Stomach smooth muscle (tissue), 2 donors: ENCODE data around the gene CELA2B.
A peak's percentile ranks its signal among the peaks of the same experiment; 100 is the strongest.
"Not testable (repeated sequence)": the region's sequence is repeated elsewhere in the genome, so short reads cannot be mapped to it uniquely, and the experiment has no call there.

Experiments used
- H3K27ac ChIP-seq: one replicate; pipeline ENCODE4 v1.7.0; 2013; ENCODE audit warnings: mild to moderate bottlenecking, low read length, inconsistent platforms
- H3K27me3 ChIP-seq, 2 donors: one replicate each; pipeline ENCODE4 v1.7.0; 2013; ENCODE audit warnings: low read length in 2 of 2; ENCODE audit not compliant: insufficient read depth in 2 of 2, control insufficient read depth in 1 of 2
- H3K36me3 ChIP-seq, 2 donors: one replicate each; pipeline ENCODE4 v1.7.0; 2013; ENCODE audit warnings: low read length in 2 of 2; ENCODE audit not compliant: control insufficient read depth in 2 of 2, insufficient read depth in 2 of 2
- H3K4me1 ChIP-seq: one replicate; pipeline ENCODE4 v1.7.0; 2013; ENCODE audit warnings: low read length; ENCODE audit not compliant: control insufficient read depth, insufficient read depth
- H3K4me3 ChIP-seq, 2 donors: one replicate each; pipeline ENCODE4 v1.7.0; 2013; ENCODE audit warnings: low read length in 2 of 2
- H3K9ac ChIP-seq, 2 donors: one replicate each; pipeline ENCODE4 v1.7.0; 2013; ENCODE audit warnings: low read length in 2 of 2, mild to moderate bottlenecking in 1 of 2
- H3K9me3 ChIP-seq, 2 donors: one replicate each; pipeline ENCODE4 v1.7.0; 2013; ENCODE audit warnings: low read length in 2 of 2; ENCODE audit not compliant: control insufficient read depth in 2 of 2
- donor health status: healthy.
- donor health status: Pancreatic carcinoma.

CELA2B gene

GRCh38 chr1:15475752-15476314, at the start of gene CELA2B:
Gene CELA2B, plus strand, starts transcription at chr1:15476104. Its CDS starts 22 bp downstream, at chr1:15476126.
- Histone ChIP-seq H3K4me1 (no peaks in the 10 kb centered on the region), H3K9ac (no peak within 1 kb of the TSS), H3K9me3 (no peaks in the 10 kb centered on the region), H3K4me3 (no peak within 1 kb of the TSS), H3K27me3 (no peaks in the 10 kb centered on the region), H3K36me3 (no peaks in the 10 kb centered on the region), H3K27ac (no peak within 1 kb of the TSS)

GRCh38 chr1:15426492-15427279, 49.2 kb upstream of the CELA2B start:
- peak overlapping the region; percentile 76 for H3K27ac ChIP-seq
- peak overlapping the region; percentile 16 to 58 for H3K4me3 ChIP-seq
- H3K27me3 ChIP-seq: no peaks in the 10 kb centered on the region
- H3K36me3 ChIP-seq: peaks cover 0 to 5% of the 10 kb centered on the region in 2 donors
- no peaks in the 10 kb centered on the region for H3K9me3 ChIP-seq
- H3K4me1 ChIP-seq: peaks cover 30% of the 10 kb centered on the region
- H3K9ac ChIP-seq: peak overlapping the region; percentile 35 to 51

GRCh38 chr1:15427280-15427666, 48.6 kb upstream of the CELA2B start:
- H3K4me3 ChIP-seq: peak overlapping the region; percentile 1 to 58

GRCh38 chr1:15428252-15428651, 47.7 kb upstream of the CELA2B start:
- not testable (repeated sequence) for H3K27me3 ChIP-seq, H3K4me3 ChIP-seq, H3K9ac ChIP-seq, H3K9me3 ChIP-seq, H3K36me3 ChIP-seq, H3K27ac ChIP-seq
- peaks cover 27% of the 10 kb centered on the region for H3K4me1 ChIP-seq

More at GRCh38 chr1:15427280-15427666, 48.6 kb upstream of the CELA2B start:
- peaks cover 0 to 5% of the 10 kb centered on the region in 2 donors for H3K36me3 ChIP-seq
- no peaks in the 10 kb centered on the region for H3K27me3 ChIP-seq
- H3K9ac ChIP-seq: peak overlapping the region; percentile 29 to 35
- no peaks in the 10 kb centered on the region for H3K9me3 ChIP-seq
- peaks cover 29% of the 10 kb centered on the region for H3K4me1 ChIP-seq
- H3K27ac ChIP-seq: peak overlapping the region; percentile 76

- H3K36me3 ChIP-seq: peaks cover 0 to 5% of the 10 kb centered on the region in 2 donors
- peaks cover 27% of the 10 kb centered on the region for H3K4me1 ChIP-seq
- H3K4me3 ChIP-seq: no peak overlapping the region
- H3K9ac ChIP-seq: no peak overlapping the region
- H3K27ac ChIP-seq: no peak overlapping the region
- H3K9me3 ChIP-seq: no peaks in the 10 kb centered on the region
- no peaks in the 10 kb centered on the region for H3K27me3 ChIP-seq
Measured at GRCh38 chr1:15428815-15429435, 47.0 kb upstream of the CELA2B start.

GRCh38 chr1:15429701-15430149, 46.2 kb upstream of the CELA2B start:
- no peaks in the 10 kb centered on the region for H3K9me3 ChIP-seq
- H3K4me3 ChIP-seq: no peak overlapping the region
- peaks cover 0 to 5% of the 10 kb centered on the region in 2 donors for H3K36me3 ChIP-seq
- no peaks in the 10 kb centered on the region for H3K27me3 ChIP-seq
- no peak overlapping the region for H3K27ac ChIP-seq
- no peak overlapping the region for H3K9ac ChIP-seq
- H3K4me1 ChIP-seq: peaks cover 27% of the 10 kb centered on the region

- Histone ChIP-seq H3K27ac (no peak overlapping the region), H3K9me3 (no peaks in the 10 kb centered on the region), H3K27me3 (no peaks in the 10 kb centered on the region), H3K9ac (no peak overlapping the region), H3K36me3 (peaks cover 0 to 5% of the 10 kb centered on the region in 2 donors), H3K4me1 (peaks cover 26% of the 10 kb centered on the region), H3K4me3 (no peak overlapping the region)
Measured at GRCh38 chr1:15430787-15431570, 44.9 kb upstream of the CELA2B start.

- H3K27ac ChIP-seq: no peak overlapping the region
- H3K4me3 ChIP-seq: no peak overlapping the region
- H3K27me3 ChIP-seq: no peaks in the 10 kb centered on the region
- peaks cover 0 to 5% of the 10 kb centered on the region in 2 donors for H3K36me3 ChIP-seq
- peaks cover 20% of the 10 kb centered on the region for H3K4me1 ChIP-seq
- H3K9me3 ChIP-seq: no peaks in the 10 kb centered on the region
- no peak overlapping the region for H3K9ac ChIP-seq
Measured at GRCh38 chr1:15431571-15431948, 44.3 kb upstream of the CELA2B start.

- Histone ChIP-seq H3K9ac (no peak overlapping the region), H3K4me3 (no peak overlapping the region), H3K9me3 (no peaks in the 10 kb centered on the region), H3K27me3 (no peaks in the 10 kb centered on the region), H3K4me1 (peaks cover 13% of the 10 kb centered on the region), H3K36me3 (peaks cover 0 to 5% of the 10 kb centered on the region in 2 donors), H3K27ac (peak overlapping the region; percentile 11)
Measured at GRCh38 chr1:15432324-15432723, 43.6 kb upstream of the CELA2B start.

GRCh38 chr1:15433471-15433870, 42.4 kb upstream of the CELA2B start:
- peaks cover 0 to 5% of the 10 kb centered on the region in 2 donors for H3K36me3 ChIP-seq
- H3K4me3 ChIP-seq: no peak overlapping the region
- no peaks in the 10 kb centered on the region for H3K27me3 ChIP-seq
- H3K27ac ChIP-seq: no peak overlapping the region
- H3K9me3 ChIP-seq: no peaks in the 10 kb centered on the region
- peaks cover 5% of the 10 kb centered on the region for H3K4me1 ChIP-seq
- no peak overlapping the region for H3K9ac ChIP-seq
